IgD-negative memory B cell (primary cell): Measurements from ENCODE around the gene SLC24A4. TPM values are rescaled to one million over a fixed set of nuclear protein-coding genes. Genes with fewer than 3 reads are reported as not detected.
A peak's percentile ranks its signal among the peaks of the same experiment; 100 is the strongest.
"Not testable (repeated sequence)": the region's sequence is repeated elsewhere in the genome, so short reads cannot be mapped to it uniquely, and the experiment has no call there.

Source experiments
- H3K27ac Mint-ChIP-seq, 3 donors: one replicate each; pipeline ENCODE4 v1.8.0; 2020 to 2022; ENCODE audit warnings: mild to moderate bottlenecking in 3 of 3, mixed read lengths in 3 of 3, moderate library complexity in 1 of 3
- H3K27me3 Mint-ChIP-seq: one replicate; pipeline ENCODE4 v1.8.0; 2021; ENCODE audit warnings: mixed read lengths
- H3K36me3 Mint-ChIP-seq: one replicate; pipeline ENCODE4 v1.8.0; 2020; ENCODE audit warnings: mild to moderate bottlenecking, mixed read lengths
- H3K4me1 Mint-ChIP-seq, 3 donors: one replicate each; pipeline ENCODE4 v1.8.0; 2020 to 2022; ENCODE audit warnings: mixed read lengths in 3 of 3, mild to moderate bottlenecking in 1 of 3
- H3K4me3 Mint-ChIP-seq, 4 donors: one replicate each; pipeline ENCODE4 v1.8.0; 2020 to 2022; ENCODE audit warnings: mild to moderate bottlenecking in 4 of 4, mixed read lengths in 4 of 4, moderate library complexity in 3 of 4
- H3K9me3 Mint-ChIP-seq, 3 donors: one replicate each; pipeline ENCODE4 v1.8.0; 2020 to 2021; ENCODE audit warnings: mixed read lengths in 3 of 3, mild to moderate bottlenecking in 1 of 3
- polyA plus RNA-seq: library from polyadenylated mRNA; unstranded; fragments of 300-500 nt; fragmentation: Illumina TruSeq; gene quantifications from one replicate; pipeline ENCODE4 v1.2.3, GENCODE V29; 2021

The SLC24A4 gene
- polyA plus RNA-seq, 1 donor from 2014 or later = not detected

- H3K9me3 Mint-ChIP-seq = peaks cover 0 to 1% (median 0%) of the 10 kb centered on the region in 3 donors
- H3K36me3 Mint-ChIP-seq = peaks cover 3% of the 10 kb centered on the region
- H3K4me3 Mint-ChIP-seq = no peak overlapping the region
- H3K4me1 Mint-ChIP-seq = peaks cover 0 to 5% (median 3%) of the 10 kb centered on the region in 3 donors
- H3K27me3 Mint-ChIP-seq = peaks cover 1% of the 10 kb centered on the region
- H3K27ac Mint-ChIP-seq = no peak overlapping the region
Measured at GRCh38 chr14:92524602-92525185, 201.7 kb downstream of the SLC24A4 start.

DNA sequence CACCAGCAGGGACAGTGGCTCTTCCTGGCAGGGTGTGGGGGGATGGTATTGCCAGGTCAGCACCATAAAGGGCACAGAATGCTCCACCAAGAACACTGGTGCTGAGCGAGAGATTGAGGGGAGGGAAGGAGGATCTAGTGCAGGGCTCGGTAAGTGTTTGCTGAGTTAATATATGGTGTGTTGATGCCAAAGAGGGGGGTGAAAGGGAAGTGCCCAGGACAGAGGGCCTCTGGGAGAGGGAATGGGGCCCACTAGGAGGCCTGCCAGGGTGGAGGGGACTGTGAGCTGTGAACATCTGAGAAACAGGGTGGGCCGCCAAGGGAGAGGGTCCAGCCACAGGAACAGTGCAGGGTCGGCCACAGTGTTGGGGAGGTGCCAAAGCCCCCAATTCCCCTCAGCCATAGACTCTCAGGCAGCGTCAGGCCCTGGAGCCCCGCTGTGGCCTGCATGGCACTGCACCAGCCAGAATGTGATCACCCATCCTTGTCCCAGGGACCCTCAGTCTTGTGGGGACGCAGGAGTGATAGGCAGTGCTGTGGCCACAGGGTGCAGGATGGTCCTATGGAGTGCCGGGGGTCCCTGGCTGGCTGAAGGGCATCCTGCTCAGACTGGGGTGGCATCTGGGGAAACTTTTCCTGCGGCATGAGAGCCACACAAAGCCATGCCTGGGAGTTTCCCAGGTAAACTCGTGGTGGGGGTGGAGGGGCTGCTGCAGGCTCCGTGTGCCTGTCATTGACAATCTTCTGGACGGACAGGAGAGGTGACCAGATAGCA, 202.5 kb downstream of the SLC24A4 start:
- Mint-ChIP-seq H3K4me3 (no peak overlapping the region), H3K9me3 (peaks cover 0 to 1% (median 0%) of the 10 kb centered on the region in 3 donors), H3K4me1 (peaks cover 3 to 8% (median 4%) of the 10 kb centered on the region in 3 donors), H3K27ac (peak overlapping the region in 1 of 3 donors; percentile 6), H3K27me3 (peaks cover 1% of the 10 kb centered on the region), H3K36me3 (peaks cover 6% of the 10 kb centered on the region)

GRCh38 chr14:92527721-92528120, 204.8 kb downstream of the SLC24A4 start:
- no peak overlapping the region for H3K27ac Mint-ChIP-seq
- H3K4me3 Mint-ChIP-seq = no peak overlapping the region
- peaks cover 1% of the 10 kb centered on the region for H3K27me3 Mint-ChIP-seq
- peaks cover 3% of the 10 kb centered on the region for H3K36me3 Mint-ChIP-seq
- no peaks in the 10 kb centered on the region for H3K9me3 Mint-ChIP-seq
- peaks cover 6 to 17% (median 12%) of the 10 kb centered on the region in 3 donors for H3K4me1 Mint-ChIP-seq

DNA sequence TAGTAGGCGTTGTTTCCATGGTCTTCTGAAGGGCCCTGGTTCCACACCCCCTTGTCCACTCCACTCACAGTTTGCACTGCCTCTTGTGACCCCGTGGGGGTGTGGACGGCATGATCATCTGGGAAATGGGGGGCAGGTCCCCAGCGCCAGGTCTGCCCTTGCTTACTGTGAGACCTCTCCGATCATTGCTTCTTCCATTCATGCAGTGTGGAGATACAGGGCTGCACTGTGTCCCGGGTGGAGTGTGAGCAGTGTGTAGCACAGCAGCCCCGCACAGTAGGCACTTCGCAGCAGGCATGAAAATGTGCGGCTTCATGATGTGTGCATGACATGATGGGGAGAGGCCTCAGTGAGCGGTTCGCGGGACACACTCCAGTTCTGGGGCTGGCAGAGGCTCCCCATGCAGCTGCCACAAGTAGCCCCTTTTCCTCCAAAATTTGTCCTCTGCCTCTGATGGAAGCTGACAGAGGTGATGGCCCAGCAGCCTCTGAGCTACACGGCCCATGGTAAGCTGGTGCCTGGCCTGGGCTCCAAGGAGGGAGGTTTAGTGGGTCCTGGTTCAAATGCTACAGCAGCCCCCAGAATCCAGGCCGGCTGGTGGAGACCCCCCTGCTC, 205.6 kb downstream of the SLC24A4 start:
- H3K4me3 Mint-ChIP-seq = no peak overlapping the region
- H3K9me3 Mint-ChIP-seq = no peaks in the 10 kb centered on the region
- H3K27ac Mint-ChIP-seq = no peak overlapping the region
- peaks cover 1% of the 10 kb centered on the region for H3K27me3 Mint-ChIP-seq
- H3K4me1 Mint-ChIP-seq = peaks cover 6 to 16% (median 12%) of the 10 kb centered on the region in 3 donors
- H3K36me3 Mint-ChIP-seq = peaks cover 3% of the 10 kb centered on the region

DNA sequence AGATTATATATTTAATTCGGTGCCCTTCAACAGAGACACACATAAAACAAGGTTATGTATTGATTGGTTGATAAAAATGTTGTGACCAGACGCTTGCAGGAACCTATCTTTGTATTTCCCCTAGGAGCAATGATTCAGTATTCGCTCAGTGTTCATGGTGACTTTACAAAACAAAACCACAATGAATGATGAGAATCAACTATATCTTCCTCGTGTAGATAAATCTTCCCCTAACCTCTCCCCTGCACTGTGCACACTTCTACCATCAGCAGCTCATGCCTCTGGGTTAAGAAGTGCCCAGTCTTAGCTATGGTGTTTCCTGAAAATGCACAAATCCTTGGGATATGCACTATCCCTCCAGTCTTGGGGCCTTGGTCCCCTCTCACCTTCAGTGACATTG, 206.9 kb downstream of the SLC24A4 start:
- peaks cover 3% of the 10 kb centered on the region for H3K36me3 Mint-ChIP-seq
- H3K4me3 Mint-ChIP-seq = peak overlapping the region in 1 of 4 donors; percentile 48
- peaks cover 1% of the 10 kb centered on the region for H3K27me3 Mint-ChIP-seq
- no peaks in the 10 kb centered on the region for H3K9me3 Mint-ChIP-seq
- H3K27ac Mint-ChIP-seq = no peak overlapping the region
- H3K4me1 Mint-ChIP-seq = peaks cover 10 to 20% (median 15%) of the 10 kb centered on the region in 3 donors

- peaks cover 16 to 24% (median 20%) of the 10 kb centered on the region in 3 donors for H3K4me1 Mint-ChIP-seq
- peak overlapping the region in 1 of 4 donors; percentile 63 for H3K4me3 Mint-ChIP-seq
- H3K27me3 Mint-ChIP-seq = peaks cover 1% of the 10 kb centered on the region
- H3K27ac Mint-ChIP-seq = peak overlapping the region; percentile 39 to 96 (median 61)
- H3K36me3 Mint-ChIP-seq = peaks cover 3% of the 10 kb centered on the region
- H3K9me3 Mint-ChIP-seq = no peaks in the 10 kb centered on the region
Measured at GRCh38 chr14:92531106-92531873, 208.3 kb downstream of the SLC24A4 start.

DNA sequence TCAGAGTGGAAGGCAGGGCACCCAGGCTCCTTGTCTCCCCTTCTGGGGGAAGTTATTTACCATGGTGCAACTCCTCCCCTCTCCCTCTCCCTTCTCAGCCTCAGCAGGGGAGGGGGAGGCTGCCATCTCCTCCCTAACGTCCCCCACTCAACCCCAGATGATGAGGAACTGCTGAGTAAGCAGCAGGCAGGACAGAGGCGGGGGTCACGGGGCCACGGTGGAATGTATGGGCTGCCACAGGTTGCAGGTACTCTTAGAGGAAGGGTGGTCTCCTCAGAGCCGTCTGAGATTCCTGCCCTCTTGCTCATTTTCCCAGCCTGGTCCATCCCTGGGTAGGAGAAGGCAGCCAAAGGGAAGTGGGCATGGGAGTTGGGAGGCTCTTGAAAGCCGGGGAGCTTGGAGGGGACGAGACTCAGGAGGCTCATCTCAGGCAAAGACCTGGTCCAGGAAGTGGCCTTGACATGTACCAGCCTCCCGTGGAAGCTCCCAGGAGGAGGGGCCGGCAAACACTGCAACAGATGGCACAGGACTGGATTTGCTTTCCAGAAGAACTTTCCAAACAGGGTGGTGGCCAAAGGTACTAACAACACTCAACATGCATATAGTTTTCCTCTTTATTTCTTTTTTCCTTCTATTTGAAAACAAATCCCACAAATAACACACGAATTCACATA, 209.7 kb downstream of the SLC24A4 start:
- Mint-ChIP-seq H3K27ac (peak overlapping the region in 1 of 3 donors; percentile 9), H3K4me3 (no peak overlapping the region), H3K36me3 (peaks cover 3% of the 10 kb centered on the region), H3K9me3 (no peaks in the 10 kb centered on the region), H3K27me3 (peaks cover 1% of the 10 kb centered on the region), H3K4me1 (peaks cover 16 to 25% (median 24%) of the 10 kb centered on the region in 3 donors)

DNA sequence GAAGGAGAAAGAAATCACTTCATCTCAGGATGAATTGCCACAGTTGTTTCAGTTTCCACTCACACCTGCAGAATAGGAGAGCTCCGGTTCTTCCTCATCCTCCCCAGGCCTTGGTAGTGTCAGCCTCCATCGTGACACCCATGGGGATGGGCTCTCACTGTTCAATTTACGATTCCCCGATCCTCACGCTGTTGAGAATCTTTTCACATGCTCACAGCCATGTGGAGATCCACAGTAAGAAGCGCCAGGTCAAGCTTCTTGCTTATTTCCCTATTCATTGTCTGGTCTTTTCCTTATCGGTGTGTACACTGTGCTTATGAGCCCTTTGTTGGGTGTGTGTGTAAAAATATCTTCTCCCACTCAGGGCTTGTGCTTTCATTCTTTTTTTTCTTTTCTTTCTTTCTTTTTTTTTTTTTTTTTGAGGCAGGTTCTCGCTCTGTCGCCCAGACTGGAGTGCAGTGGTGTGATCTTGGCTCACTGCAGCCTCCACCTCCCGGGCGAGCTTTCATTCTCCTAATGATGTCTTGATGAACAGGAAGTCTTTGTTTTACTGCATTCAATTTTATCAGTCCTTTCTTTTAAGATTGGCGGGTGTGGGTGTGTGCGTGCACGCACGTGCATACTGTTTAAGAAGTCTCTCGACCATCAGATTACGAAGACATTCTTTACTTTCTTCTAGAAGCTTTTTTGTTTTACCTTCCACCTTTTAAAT, 212.1 kb downstream of the SLC24A4 start:
- no peaks in the 10 kb centered on the region for H3K27me3 Mint-ChIP-seq
- no peaks in the 10 kb centered on the region for H3K9me3 Mint-ChIP-seq
- peaks cover 28 to 32% (median 31%) of the 10 kb centered on the region in 3 donors for H3K4me1 Mint-ChIP-seq
- H3K4me3 Mint-ChIP-seq = peak overlapping the region in 1 of 4 donors; percentile 58
- no peaks in the 10 kb centered on the region for H3K36me3 Mint-ChIP-seq
- peak overlapping the region; percentile 10 to 49 (median 19) for H3K27ac Mint-ChIP-seq

- H3K27ac Mint-ChIP-seq = not testable (repeated sequence)
- peaks cover 27 to 28% (median 27%) of the 10 kb centered on the region in 3 donors for H3K4me1 Mint-ChIP-seq
Measured at GRCh38 chr14:92536231-92536630, 213.3 kb downstream of the SLC24A4 start.

GRCh38 chr14:92538412-92538985, 215.5 kb downstream of the SLC24A4 start:
- Mint-ChIP-seq H3K4me1 (peaks cover 23 to 27% (median 23%) of the 10 kb centered on the region in 3 donors), H3K4me3 (peak overlapping the region in 2 of 4 donors; percentile 1 to 78), H3K27me3 (no peaks in the 10 kb centered on the region), H3K36me3 (no peaks in the 10 kb centered on the region), H3K27ac (no peak overlapping the region), H3K9me3 (no peaks in the 10 kb centered on the region)

More at GRCh38 chr14:92536231-92536630, 213.3 kb downstream of the SLC24A4 start:
- H3K9me3 Mint-ChIP-seq, H3K27me3 Mint-ChIP-seq, H3K4me3 Mint-ChIP-seq, H3K36me3 Mint-ChIP-seq: not testable (repeated sequence)

DNA sequence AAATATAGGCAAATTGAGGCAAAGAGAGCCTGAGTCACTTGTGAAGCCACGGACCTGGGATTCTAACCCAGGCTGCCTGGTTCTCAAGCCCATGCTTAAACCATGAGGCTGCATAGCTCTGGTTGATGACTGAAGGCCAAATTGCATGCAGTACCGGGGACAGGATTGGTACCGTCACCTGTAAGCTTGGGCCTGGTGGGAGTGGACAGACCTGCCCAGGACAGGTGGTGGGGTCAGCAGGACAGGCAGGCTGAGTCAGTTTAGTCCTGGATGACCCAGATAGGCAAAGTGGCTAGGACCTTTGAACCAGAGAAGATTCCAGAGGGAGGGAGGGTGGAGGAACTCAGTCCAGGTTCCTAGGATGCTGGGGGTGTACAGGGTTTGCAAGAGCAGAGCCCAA, 216.5 kb downstream of the SLC24A4 start:
- Mint-ChIP-seq H3K9me3 (no peaks in the 10 kb centered on the region), H3K27ac (peak overlapping the region in 1 of 3 donors; percentile 39), H3K4me1 (peaks cover 23 to 27% (median 23%) of the 10 kb centered on the region in 3 donors), H3K27me3 (no peaks in the 10 kb centered on the region), H3K36me3 (no peaks in the 10 kb centered on the region), H3K4me3 (peak overlapping the region in 1 of 4 donors; percentile 42)

DNA sequence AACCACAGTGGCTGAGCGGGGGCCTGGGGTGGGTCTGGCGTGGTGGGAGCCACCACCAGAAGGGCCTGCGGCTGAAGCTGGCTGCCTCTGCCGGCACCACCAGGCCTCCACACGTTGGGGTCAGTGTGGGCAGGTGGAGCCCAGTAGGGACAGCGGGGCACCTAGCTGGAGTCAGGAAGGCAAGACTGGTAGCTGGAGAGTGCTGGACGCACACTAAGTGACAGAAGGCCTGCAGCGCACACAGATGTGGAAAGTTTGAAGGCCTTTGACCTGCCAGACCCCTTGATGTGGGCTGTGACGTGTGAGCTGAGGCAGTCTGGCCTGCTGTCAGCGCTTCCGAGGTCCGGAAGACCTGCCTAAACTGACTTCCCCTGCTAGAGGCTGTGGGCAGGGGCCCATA, 216.9 kb downstream of the SLC24A4 start:
- Mint-ChIP-seq H3K4me3 (peak overlapping the region in 1 of 4 donors; percentile 24), H3K4me1 (peaks cover 20 to 24% (median 21%) of the 10 kb centered on the region in 3 donors), H3K36me3 (no peaks in the 10 kb centered on the region), H3K27me3 (no peaks in the 10 kb centered on the region), H3K27ac (peak overlapping the region in 1 of 3 donors; percentile 21), H3K9me3 (no peaks in the 10 kb centered on the region)

DNA sequence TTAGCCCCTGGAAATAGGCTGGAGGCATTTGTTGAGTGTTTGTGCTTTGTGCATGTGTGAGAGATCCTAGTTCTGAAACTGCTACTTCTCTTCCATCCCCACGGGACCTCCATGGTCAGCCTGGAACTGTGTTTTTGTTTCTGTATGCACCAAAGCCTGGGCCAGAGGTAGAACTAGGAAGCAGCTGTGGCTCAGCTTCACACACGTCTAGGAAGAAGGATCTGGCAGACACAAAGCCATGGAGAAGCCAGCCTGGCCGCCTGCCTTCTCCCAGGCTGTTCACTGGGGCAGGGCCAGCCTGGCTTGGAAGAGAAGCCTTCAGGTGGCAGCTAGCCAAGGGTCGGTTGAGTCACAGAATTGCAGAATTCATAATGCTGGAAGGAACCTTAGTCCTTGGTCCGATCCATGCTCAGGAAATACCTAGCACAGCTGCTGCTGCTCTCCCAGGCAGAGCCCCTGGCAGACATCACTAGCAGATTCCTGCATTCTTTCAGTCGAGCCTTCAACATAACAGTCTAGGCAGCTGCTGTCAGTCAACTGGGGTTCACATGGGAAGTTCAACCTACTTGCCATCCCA, 217.6 kb downstream of the SLC24A4 start:
- H3K27ac Mint-ChIP-seq = no peak overlapping the region
- peak overlapping the region in 2 of 4 donors; percentile 18 to 24 for H3K4me3 Mint-ChIP-seq
- H3K4me1 Mint-ChIP-seq = peaks cover 15 to 19% (median 16%) of the 10 kb centered on the region in 3 donors
- no peaks in the 10 kb centered on the region for H3K36me3 Mint-ChIP-seq
- H3K27me3 Mint-ChIP-seq = no peaks in the 10 kb centered on the region
- H3K9me3 Mint-ChIP-seq = no peaks in the 10 kb centered on the region
